ENCODE data around the gene ANXA2R. TPM values are rescaled to one million over a fixed set of nuclear protein-coding genes. Genes with fewer than 3 reads are reported as not detected.

Gene ANXA2R
- total and polyA plus RNA-seq, 4 donors, result 0.49 to 2.0 (median 0.71) TPM

GRCh38 chr5:43000914-43001313 lies 39.2 kb downstream of the ANXA2R start:
- WGBS, result 30% methylated on average over 6 of the region's 6 CpGs
- Histone ChIP-seq H3K27ac (ENCODE audit: low read depth in 1 of 2, low read length in 2 of 2) (no peak overlapping the region), H3K27me3 (ENCODE audit: control insufficient read depth in 4 of 4, insufficient read depth in 4 of 4, low read length in 3 of 4) (peaks cover 0 to 9% (median 5%) of the 10 kb centered on the region in 4 donors), H3K4me3 (ENCODE audit: low read depth in 1 of 3, low read length in 3 of 3) (no peak overlapping the region), H3K36me3 (ENCODE audit: control insufficient read depth in 4 of 4, insufficient read depth in 3 of 4, low read depth in 1 of 4, low read length in 3 of 4) (no peaks in the 10 kb centered on the region), H3K9ac (ENCODE audit: low read depth in 1 of 2, low read length in 2 of 2) (no peak overlapping the region), H3K9me3 (ENCODE audit: control insufficient read depth in 4 of 4, low read length in 3 of 4) (no peaks in the 10 kb centered on the region), H3K4me1 (ENCODE audit: control insufficient read depth in 4 of 4, insufficient read depth in 4 of 4, low read length in 3 of 4) (no peaks in the 10 kb centered on the region)
- DNase-seq (ENCODE audit: low spot score), result no peak
- TF ChIP-seq HNF4G (IDR thresholded peaks at IDR 0.05) (no peak), GABPA (IDR thresholded peaks at IDR 0.05 in 1 of 2, conservative IDR thresholded peaks at IDR 0.05 in 1 of 2) (no peak), SP1 (IDR thresholded peaks at IDR 0.05) (no peak), RXRA (IDR thresholded peaks at IDR 0.05) (no peak), FOXA2 (IDR thresholded peaks at IDR 0.05) (no peak)

GRCh38 chr5:43000111-43000840 lies 39.8 kb downstream of the ANXA2R start:
- 10% methylated on average over 40 of the region's 40 CpGs for WGBS
- Histone ChIP-seq H3K9ac (ENCODE audit: low read depth in 1 of 2, low read length in 2 of 2) (no peak overlapping the region), H3K4me1 (ENCODE audit: control insufficient read depth in 4 of 4, insufficient read depth in 4 of 4, low read length in 3 of 4) (no peaks in the 10 kb centered on the region), H3K4me3 (ENCODE audit: low read depth in 1 of 3, low read length in 3 of 3) (peak overlapping the region in 1 of 3 donors; percentile 19), H3K27me3 (ENCODE audit: control insufficient read depth in 4 of 4, insufficient read depth in 4 of 4, low read length in 3 of 4) (peaks cover 0 to 9% (median 6%) of the 10 kb centered on the region in 4 donors), H3K9me3 (ENCODE audit: control insufficient read depth in 4 of 4, low read length in 3 of 4) (peaks cover 0 to under 1% (median 0%) of the 10 kb centered on the region in 4 donors), H3K36me3 (ENCODE audit: control insufficient read depth in 4 of 4, insufficient read depth in 3 of 4, low read depth in 1 of 4, low read length in 3 of 4) (no peaks in the 10 kb centered on the region), H3K27ac (ENCODE audit: low read depth in 1 of 2, low read length in 2 of 2) (no peak overlapping the region)
- TF ChIP-seq TAF1 (conservative IDR thresholded peaks at IDR 0.05) (no peak), ATF3 (IDR thresholded peaks at IDR 0.05) (no peak), MAX (IDR thresholded peaks at IDR 0.05) (no peak), JUND (IDR thresholded peaks at IDR 0.05) (no peak), NR2F2 (IDR thresholded peaks at IDR 0.05) (no peak), FOXA2 (IDR thresholded peaks at IDR 0.05) (no peak), FOXA1 (IDR thresholded peaks at IDR 0.05) (no peak)
- DNase-seq (ENCODE audit: low spot score), result no peak

- DNase-seq (ENCODE audit: low spot score), result no peak
- Histone ChIP-seq H3K27ac (ENCODE audit: low read depth in 1 of 2, low read length in 2 of 2) (peak overlapping the region; percentile 63 to 79), H3K36me3 (ENCODE audit: control insufficient read depth in 4 of 4, insufficient read depth in 3 of 4, low read depth in 1 of 4, low read length in 3 of 4) (no peaks in the 10 kb centered on the region), H3K4me3 (ENCODE audit: low read depth in 1 of 3, low read length in 3 of 3) (no peak overlapping the region), H3K9ac (ENCODE audit: low read depth in 1 of 2, low read length in 2 of 2) (peak overlapping the region in 1 of 2 donors; percentile 9), H3K27me3 (ENCODE audit: control insufficient read depth in 4 of 4, insufficient read depth in 4 of 4, low read length in 3 of 4) (peaks cover 0 to 20% (median 12%) of the 10 kb centered on the region in 4 donors), H3K9me3 (ENCODE audit: control insufficient read depth in 4 of 4, low read length in 3 of 4) (peaks cover 0 to 39% (median 8%) of the 10 kb centered on the region in 4 donors), H3K4me1 (ENCODE audit: control insufficient read depth in 4 of 4, insufficient read depth in 4 of 4, low read length in 3 of 4) (peaks cover 0 to 12% (median 4%) of the 10 kb centered on the region in 4 donors)
- 12% methylated on average over 10 of the region's 10 CpGs for WGBS
- TF ChIP-seq FOXA2 (IDR thresholded peaks at IDR 0.05) (no peak), RAD21 (IDR thresholded peaks at IDR 0.05) (no peak), ATF3 (IDR thresholded peaks at IDR 0.05) (no peak), EGR1 (IDR thresholded peaks at IDR 0.05; ENCODE audit: low read depth in 2 of 2) (no peak), SP1 (IDR thresholded peaks at IDR 0.05) (no peak), HNF4A (conservative IDR thresholded peaks at IDR 0.05) (no peak), MAX (IDR thresholded peaks at IDR 0.05) (no peak), HNF4G (IDR thresholded peaks at IDR 0.05) (no peak), JUND (IDR thresholded peaks at IDR 0.05) (no peak), GABPA (IDR thresholded peaks at IDR 0.05 in 1 of 2, conservative IDR thresholded peaks at IDR 0.05 in 1 of 2) (no peak), ZBTB33 (IDR thresholded peaks at IDR 0.05) (no peak), YY1 (IDR thresholded peaks at IDR 0.05) (no peak), REST (IDR thresholded peaks at IDR 0.05) (no peak)
These were observed 44.8 kb downstream of the ANXA2R start for GRCh38 chr5:42995360-42995751.

Data from liver (tissue), 9 donors.